Mesenchymal stem cell (in vitro differentiated cells and primary cell): ENCODE data around the gene URAD.

Experiments
- DNase-seq: peaks from one replicate; pipeline ENCODE4 v3.0.0-alpha.2; 2013
- H2AFZ ChIP-seq: one replicate; pipeline ENCODE4 v1.6.1; 2013; ENCODE audit warnings: low read depth, mild to moderate bottlenecking, control low read depth, inconsistent platforms, low read length, moderate library complexity
- H2AK5ac ChIP-seq: 2 replicates; pipeline ENCODE4 v1.6.1; 2013; ENCODE audit warnings: low read length, moderate library complexity, mild to moderate bottlenecking, inconsistent platforms; ENCODE audit not compliant: severe bottlenecking
- H2BK120ac ChIP-seq: one replicate; pipeline ENCODE4 v1.6.1; 2013; ENCODE audit warnings: low read depth, mild to moderate bottlenecking, inconsistent platforms, low read length, moderate library complexity
- H2BK12ac ChIP-seq, 2 experiments: one replicate each; pipeline ENCODE4 v1.6.1; 2013; ENCODE audit warnings: inconsistent platforms in 2 of 2, low read length in 2 of 2, mild to moderate bottlenecking in 2 of 2, moderate library complexity in 2 of 2, control low read depth in 1 of 2
- H2BK15ac ChIP-seq: one replicate; pipeline ENCODE4 v1.6.1; 2013; ENCODE audit warnings: mild to moderate bottlenecking, low read depth, inconsistent platforms; ENCODE audit not compliant: poor library complexity, severe bottlenecking
- H2BK5ac ChIP-seq: 2 replicates; pipeline ENCODE4 v1.6.1; 2013; ENCODE audit warnings: low read depth, mild to moderate bottlenecking, low read length, control low read depth, inconsistent platforms; ENCODE audit not compliant: poor library complexity, severe bottlenecking
- H3K14ac ChIP-seq, 2 experiments: one replicate each; pipeline ENCODE4 v1.6.1; 2013; ENCODE audit warnings: inconsistent platforms in 2 of 2, low read length in 2 of 2, control low read depth in 1 of 2, mild to moderate bottlenecking in 1 of 2, moderate library complexity in 1 of 2
- H3K18ac ChIP-seq, 2 experiments: one replicate each; pipeline ENCODE4 v1.6.1; 2013; ENCODE audit warnings: inconsistent platforms in 2 of 2, low read length in 2 of 2, control low read depth in 1 of 2, low read depth in 1 of 2, mild to moderate bottlenecking in 1 of 2
- H3K23ac ChIP-seq, 2 experiments: one replicate each; pipeline ENCODE4 v1.6.1; 2013; ENCODE audit warnings: inconsistent platforms in 2 of 2, low read length in 2 of 2, mild to moderate bottlenecking in 2 of 2, moderate library complexity in 2 of 2, control low read depth in 1 of 2
- H3K27ac ChIP-seq: 2 replicates; pipeline ENCODE4 v1.5.1; 2013; ENCODE audit warnings: mild to moderate bottlenecking, moderate library complexity, low read length, control low read depth, inconsistent platforms; ENCODE audit not compliant: poor library complexity, severe bottlenecking
- H3K27me3 ChIP-seq, 2 experiments: 2 replicates each; pipeline versions ENCODE4 v1.6.1 to v1.7.0; 2013; ENCODE audit warnings: low read length in 2 of 2, mild to moderate bottlenecking in 2 of 2, moderate library complexity in 2 of 2, control low read depth in 1 of 2, inconsistent platforms in 1 of 2; ENCODE audit not compliant: control insufficient read depth in 1 of 2, insufficient read depth in 1 of 2
- H3K36me3 ChIP-seq, 2 experiments: 2 replicates each; pipeline versions ENCODE4 v1.6.1 to v1.7.0; 2013; ENCODE audit warnings: low read length in 2 of 2, control low read depth in 1 of 2, inconsistent platforms in 1 of 2, low read depth in 1 of 2, mild to moderate bottlenecking in 1 of 2; ENCODE audit not compliant: insufficient read depth in 2 of 2, control insufficient read depth in 1 of 2
- H3K4ac ChIP-seq, 2 experiments: one replicate each; pipeline ENCODE4 v1.6.1; 2013; ENCODE audit warnings: inconsistent platforms in 2 of 2, low read length in 2 of 2, mild to moderate bottlenecking in 2 of 2, moderate library complexity in 2 of 2, control low read depth in 1 of 2, low read depth in 1 of 2
- H3K4me1 ChIP-seq: 2 replicates; pipeline ENCODE4 v1.6.1; 2013; ENCODE audit warnings: low read depth, low read length, control low read depth; ENCODE audit not compliant: control insufficient read depth, insufficient read depth
- H3K4me2 ChIP-seq: 2 replicates; pipeline ENCODE4 v1.6.1; 2013; ENCODE audit warnings: low read length, mild to moderate bottlenecking, inconsistent platforms; ENCODE audit not compliant: poor library complexity, severe bottlenecking
- H3K4me3 ChIP-seq, 2 experiments: 2 replicates each; pipeline versions ENCODE4 v1.5.1 to v1.7.0; 2013; ENCODE audit warnings: low read length in 2 of 2, mild to moderate bottlenecking in 2 of 2, control low read depth in 1 of 2, low read depth in 1 of 2; ENCODE audit not compliant: insufficient read depth in 1 of 2
- H3K79me1 ChIP-seq: replicated peaks from 2 replicates; pipeline ENCODE4 v1.6.1; 2013; ENCODE audit warnings: mild to moderate bottlenecking, control low read depth, low read length, inconsistent platforms; ENCODE audit not compliant: poor library complexity, severe bottlenecking
- H3K9ac ChIP-seq: 2 replicates; pipeline ENCODE4 v1.7.0; 2013; ENCODE audit warnings: mild to moderate bottlenecking, low read length, moderate library complexity
- H3K9me3 ChIP-seq: 2 replicates; pipeline ENCODE4 v1.7.0; 2013; ENCODE audit warnings: mild to moderate bottlenecking, low read length; ENCODE audit not compliant: control insufficient read depth
- H4K8ac ChIP-seq: one replicate; pipeline ENCODE4 v1.6.1; 2013; ENCODE audit warnings: inconsistent platforms, mild to moderate bottlenecking, low read length, moderate library complexity
- H4K91ac ChIP-seq: one replicate; pipeline ENCODE4 v1.6.1; 2013; ENCODE audit warnings: mild to moderate bottlenecking, low read length, inconsistent platforms
- WGBS: methylation state at CpG from one replicate; pipeline ENCODE4 v1.1.7; 2013; ENCODE audit warnings: mixed read lengths; 5-methylcytosine and 5-hydroxymethylcytosine counted together

The URAD gene

DNA sequence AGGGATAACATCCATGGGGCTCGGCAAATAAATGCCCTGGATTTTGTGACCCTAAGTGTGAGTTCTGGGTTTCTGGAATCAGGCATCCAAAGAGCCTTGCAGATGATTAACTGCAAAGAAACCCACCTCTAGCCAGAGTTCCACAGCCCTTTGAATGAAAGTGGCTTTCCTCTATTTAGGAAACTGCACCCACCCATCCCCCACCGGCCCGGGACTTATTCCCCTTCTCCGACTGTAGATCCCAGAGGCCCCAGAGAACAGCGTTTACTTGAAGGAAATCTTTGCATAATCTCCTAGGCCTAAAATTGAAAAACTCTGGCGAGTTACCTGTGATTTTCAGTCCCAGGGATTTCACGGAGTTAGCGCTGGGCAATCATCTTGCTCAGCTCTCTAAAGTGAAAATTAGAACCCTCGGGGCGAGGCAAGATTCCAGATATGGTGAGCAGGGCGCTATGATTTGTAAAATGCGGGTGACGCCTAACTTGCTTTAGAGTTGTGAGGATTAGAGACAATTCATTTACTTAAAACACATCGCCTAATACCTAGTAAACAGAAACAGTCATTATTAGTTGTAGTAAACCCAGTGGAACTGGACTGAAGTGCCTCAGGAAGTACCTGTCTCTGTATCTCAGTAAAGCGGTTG is 9.4 kb downstream of the URAD start:
- Histone ChIP-seq H2BK120ac (no peak overlapping the region), H2BK12ac (no peak overlapping the region), H3K23ac (no peak overlapping the region), H3K36me3 (no peaks in the 10 kb centered on the region), H2AFZ (no peak overlapping the region), H3K4me3 (no peak overlapping the region), H2BK5ac (no peak overlapping the region), H3K9me3 (no peaks in the 10 kb centered on the region), H3K4ac (no peak overlapping the region), H3K14ac (no peak overlapping the region), H3K4me1 (peaks cover 17% of the 10 kb centered on the region), H3K18ac (no peak overlapping the region), H3K27ac (no peak overlapping the region), H3K9ac (no peak overlapping the region), H2BK15ac (no peak overlapping the region), H3K27me3 (peaks cover 88 to 94% of the 10 kb centered on the region in 2 experiments), H3K79me1 (no peaks in the 10 kb centered on the region), H4K91ac (no peak overlapping the region), H3K4me2 (no peak overlapping the region), H2AK5ac (no peak overlapping the region), H4K8ac (no peak overlapping the region)
- no peak for DNase-seq
- under 1% methylated on average over 9 of the region's 15 CpGs for WGBS

GRCh38 chr13:27978301-27978968 is 10.1 kb downstream of the URAD start:
- Histone ChIP-seq H3K27ac (no peak overlapping the region), H3K4me1 (peaks cover 17% of the 10 kb centered on the region), H3K4ac (no peak overlapping the region), H2BK15ac (no peak overlapping the region), H3K4me2 (no peak overlapping the region), H4K8ac (no peak overlapping the region), H3K4me3 (peak overlapping the region in 1 of 2 experiments; percentile 35), H2BK12ac (no peak overlapping the region), H3K18ac (no peak overlapping the region), H2BK120ac (no peak overlapping the region), H3K36me3 (no peaks in the 10 kb centered on the region), H3K14ac (no peak overlapping the region), H4K91ac (no peak overlapping the region), H2AK5ac (no peak overlapping the region), H2AFZ (no peak overlapping the region), H3K9ac (no peak overlapping the region), H3K27me3 (peaks cover 95 to 98% of the 10 kb centered on the region in 2 experiments), H3K23ac (no peak overlapping the region), H3K9me3 (no peaks in the 10 kb centered on the region), H3K79me1 (no peaks in the 10 kb centered on the region), H2BK5ac (no peak overlapping the region)
- under 1% methylated on average over 55 of the region's 65 CpGs for WGBS
- DNase-seq = no peak

- Histone ChIP-seq H4K8ac (no peak overlapping the region), H2BK5ac (no peak overlapping the region), H3K4me3 (peak overlapping the region in 1 of 2 experiments; percentile 35), H3K36me3 (no peaks in the 10 kb centered on the region), H3K9me3 (no peaks in the 10 kb centered on the region), H3K4me1 (peaks cover 17% of the 10 kb centered on the region), H4K91ac (no peak overlapping the region), H3K4me2 (no peak overlapping the region), H3K4ac (no peak overlapping the region), H3K14ac (no peak overlapping the region), H2BK120ac (no peak overlapping the region), H3K9ac (no peak overlapping the region), H2AK5ac (no peak overlapping the region), H3K79me1 (no peaks in the 10 kb centered on the region), H2AFZ (no peak overlapping the region), H3K27ac (no peak overlapping the region), H3K27me3 (peaks cover 95 to 98% of the 10 kb centered on the region in 2 experiments), H3K18ac (no peak overlapping the region), H2BK12ac (no peak overlapping the region), H2BK15ac (no peak overlapping the region), H3K23ac (no peak overlapping the region)
- under 1% methylated on average over 69 of the region's 80 CpGs for WGBS
- DNase-seq = no peak
Measured at GRCh38 chr13:27977476-27978300, 10.8 kb downstream of the URAD start.
